Prostate gland (tissue), 2 donors: ENCODE data around the gene SLFN12. TPM values are rescaled to one million over a fixed set of nuclear protein-coding genes. Genes with fewer than 3 reads are reported as not detected.
"Not testable (repeated sequence)": the region's sequence is repeated elsewhere in the genome, so short reads cannot be mapped to it uniquely, and the experiment has no call there.

Experiments used
- DNase-seq: peaks from one replicate; pipeline ENCODE4 v3.0.0-alpha.2; 2019; ENCODE audit warnings: low spot score
- H3K27ac ChIP-seq, 2 donors: fragments of 200-600 bp; sonication (generic); 2 replicates each; pipeline ENCODE4 v1.5.1; 2017 to 2019
- H3K27me3 ChIP-seq: fragments of 200-600 bp; sonication (generic); replicated peaks from 2 replicates; pipeline ENCODE4 v1.5.1; 2019; ENCODE audit not compliant: insufficient read depth
- H3K36me3 ChIP-seq, 2 donors: fragments of 200-600 bp; sonication (generic); 1 replicate in 1 of 2; 2 replicates in 1 of 2; pipeline versions ENCODE4 v1.5.1 to v1.8.1; 2017 to 2019
- H3K4me1 ChIP-seq: fragments of 200-600 bp; sonication (generic); replicated peaks from 2 replicates; pipeline ENCODE4 v1.5.1; 2019
- H3K4me3 ChIP-seq, 2 donors: fragments of 200-600 bp; sonication (generic); 2 replicates each; pipeline ENCODE4 v1.5.1; 2017 to 2019
- H3K9me3 ChIP-seq: fragments of 200-600 bp; sonication (generic); 2 replicates; pipeline ENCODE4 v1.5.1; 2017
- CTCF ChIP-seq, 4 experiments: fragments of 200-600 bp in 2 of 4; fragments of 450-650 bp in 2 of 4; sonication (generic) in 2 of 4; IDR thresholded peaks; 1 replicate in 3 of 4; 2 replicates in 1 of 4; pipeline ENCODE4 v1.5.1; 2016 to 2019; ENCODE audit warnings: antibody characterized with exemption in 4 of 4, mild to moderate bottlenecking in 2 of 4, moderate library complexity in 2 of 4
- POLR2A ChIP-seq: fragments of 450-650 bp; IDR thresholded peaks from one replicate; pipeline ENCODE4 v1.6.1; 2016; ENCODE audit warnings: antibody characterized with exemption, mild to moderate bottlenecking
- POLR2AphosphoS5 ChIP-seq: sonication (generic); formaldehyde crosslinking; IDR thresholded peaks from one replicate; pipeline ENCODE4 v1.6.1; 2017; ENCODE audit warnings: antibody characterized with exemption
- WGBS: methylation state at CpG from one replicate; pipeline ENCODE4 v1.1.5; 2018; 5-methylcytosine and 5-hydroxymethylcytosine counted together
- intact Hi-C: fragments of 100-400 bp; cut with DNase I; formaldehyde crosslinking; loops from one replicate; pipeline ENCODE4 v1.14.2; 2022
- total RNA-seq, 2 donors: library from RNA; depleted of rRNA; stranded (reverse); fragments of >200 nt; gene quantifications; one replicate each; pipeline ENCODE4 v1.1.0, GENCODE V29; 2016

Gene SLFN12
- total RNA-seq, 2 donors from 2014 or later = 4.9 to 5.2 TPM

GRCh38 chr17:35414247-35414646, 18.1 kb downstream of the SLFN12 start:
- intact Hi-C loops = no loop called here
- no peaks in the 10 kb centered on the region for H3K9me3 ChIP-seq
- H3K4me3 ChIP-seq = no peak overlapping the region
- H3K4me1 ChIP-seq = no peaks in the 10 kb centered on the region
- no peak for TF ChIP-seq CTCF (IDR thresholded peaks at IDR 0.05)
- no peak for TF ChIP-seq POLR2AphosphoS5
- TF ChIP-seq POLR2A = no peak
- no peak overlapping the region for H3K27ac ChIP-seq
- no peaks in the 10 kb centered on the region for H3K27me3 ChIP-seq
- no peaks in the 10 kb centered on the region for H3K36me3 ChIP-seq
- no peak for DNase-seq
- WGBS = 94% methylated on average over 1 of the region's 1 CpG

- Histone ChIP-seq H3K27ac (no peak overlapping the region), H3K4me1 (no peaks in the 10 kb centered on the region), H3K9me3 (no peaks in the 10 kb centered on the region), H3K36me3 (no peaks in the 10 kb centered on the region), H3K4me3 (no peak overlapping the region), H3K27me3 (no peaks in the 10 kb centered on the region)
- no peak for DNase-seq
- intact Hi-C loops = no loop called here
- 89% methylated on average over 26 of the region's 26 CpGs for WGBS
- TF ChIP-seq POLR2AphosphoS5 = no peak
Measured at GRCh38 chr17:35407531-35407930, 24.8 kb downstream of the SLFN12 start.

GRCh38 chr17:35406568-35406967, 25.7 kb downstream of the SLFN12 start:
- 87% methylated on average over 1 of the region's 1 CpG for WGBS
- no peak overlapping the region for H3K4me3 ChIP-seq
- H3K36me3 ChIP-seq = no peaks in the 10 kb centered on the region
- DNase-seq = no peak
- no peak overlapping the region for H3K27ac ChIP-seq
- no peaks in the 10 kb centered on the region for H3K27me3 ChIP-seq
- H3K4me1 ChIP-seq = no peaks in the 10 kb centered on the region
- no peak for TF ChIP-seq CTCF (IDR thresholded peaks at IDR 0.05)
- TF ChIP-seq POLR2AphosphoS5 = no peak
- TF ChIP-seq POLR2A = no peak
- no peaks in the 10 kb centered on the region for H3K9me3 ChIP-seq
- intact Hi-C loops = no loop called here

GRCh38 chr17:35404360-35404759, 27.9 kb downstream of the SLFN12 start:
- TF ChIP-seq POLR2A (no peak), CTCF (IDR thresholded peaks at IDR 0.05) (no peak)
- no peaks in the 10 kb centered on the region for H3K27me3 ChIP-seq
- DNase-seq = no peak
- intact Hi-C loops = no loop called here
- 86% methylated on average over 1 of the region's 1 CpG for WGBS
- no peak overlapping the region for H3K27ac ChIP-seq
- H3K9me3 ChIP-seq = no peaks in the 10 kb centered on the region
- no peak overlapping the region for H3K4me3 ChIP-seq
- no peaks in the 10 kb centered on the region for H3K36me3 ChIP-seq
- H3K4me1 ChIP-seq = no peaks in the 10 kb centered on the region

GRCh38 chr17:35393783-35394182, 38.5 kb downstream of the SLFN12 start:
- DNase-seq, H3K36me3 ChIP-seq, H3K4me1 ChIP-seq, intact Hi-C loops, H3K27ac ChIP-seq, H3K4me3 ChIP-seq, H3K27me3 ChIP-seq, H3K9me3 ChIP-seq: not testable (repeated sequence)
- 91% methylated on average over 13 of the region's 13 CpGs for WGBS

GRCh38 chr17:35390663-35391062, 41.6 kb downstream of the SLFN12 start:
- no peak for DNase-seq
- 53% methylated on average over 2 of the region's 2 CpGs for WGBS
- TF ChIP-seq POLR2A = no peak
- TF ChIP-seq POLR2AphosphoS5 = no peak
- TF ChIP-seq CTCF (IDR thresholded peaks at IDR 0.05) = no peak

More at GRCh38 chr17:35390663-35391062, 41.6 kb downstream of the SLFN12 start:
- peaks cover 2% of the 10 kb centered on the region for H3K27me3 ChIP-seq
- H3K27ac ChIP-seq = no peak overlapping the region
- H3K4me3 ChIP-seq = no peak overlapping the region
- no peaks in the 10 kb centered on the region for H3K36me3 ChIP-seq
- H3K4me1 ChIP-seq = no peaks in the 10 kb centered on the region
- intact Hi-C loops = no loop called here
- H3K9me3 ChIP-seq = no peaks in the 10 kb centered on the region
